Loucy (cell line): ENCODE results near the gene PRH1.

Experiments
- H2AFZ ChIP-seq: fragments of 200-600 bp; sonication (generic); 2 replicates; pipeline ENCODE4 v1.6.0; 2016; ENCODE audit warnings: antibody characterized with exemption, mild to moderate bottlenecking, low read length, moderate library complexity
- H3F3A ChIP-seq: fragments of 200-600 bp; 2 replicates; pipeline ENCODE4 v1.6.0; 2016; ENCODE audit warnings: antibody characterized with exemption, low read depth, mild to moderate bottlenecking
- H3K27me3 ChIP-seq: fragments of 200-600 bp; sonication (generic); 2 replicates; pipeline ENCODE4 v1.6.1; 2014; ENCODE audit warnings: low read length, mild to moderate bottlenecking; ENCODE audit not compliant: insufficient read depth, poor library complexity, severe bottlenecking
- H3K36me3 ChIP-seq: fragments of 200-600 bp; sonication (generic); 2 replicates; pipeline ENCODE4 v1.6.1; 2016; ENCODE audit warnings: low read length; ENCODE audit not compliant: insufficient read depth
- H3K4me1 ChIP-seq: fragments of 200-600 bp; sonication (generic); 2 replicates; pipeline ENCODE4 v1.5.1; 2014; ENCODE audit warnings: low read length, mild to moderate bottlenecking; ENCODE audit not compliant: insufficient read depth, poor library complexity, severe bottlenecking
- H3K4me2 ChIP-seq: fragments of 200-600 bp; sonication (generic); 2 replicates; pipeline ENCODE4 v1.6.0; 2014; ENCODE audit warnings: antibody characterized with exemption, low read length, low read depth, mild to moderate bottlenecking; ENCODE audit not compliant: poor library complexity, severe bottlenecking
- H3K4me3 ChIP-seq: fragments of 200-600 bp; sonication (generic); 2 replicates; pipeline ENCODE4 v1.5.1; 2014; ENCODE audit warnings: low read length, mild to moderate bottlenecking, mixed read lengths; ENCODE audit not compliant: poor library complexity, severe bottlenecking
- H3K79me2 ChIP-seq: fragments of 200-600 bp; sonication (generic); 2 replicates; pipeline ENCODE4 v1.6.1; 2014; ENCODE audit warnings: low read length; ENCODE audit not compliant: insufficient read depth
- H3K9ac ChIP-seq: fragments of 200-600 bp; sonication (generic); 2 replicates; pipeline ENCODE4 v1.6.0; 2014; ENCODE audit warnings: mild to moderate bottlenecking, low read depth, low read length, moderate library complexity; ENCODE audit not compliant: poor library complexity, severe bottlenecking
- H3K9me2 ChIP-seq: fragments of 200-600 bp; sonication (generic); replicated peaks from 2 replicates; pipeline ENCODE4 v1.6.1; 2016; ENCODE audit warnings: low read depth, low read length, mixed read lengths
- H3K9me3 ChIP-seq: fragments of 200-600 bp; sonication (generic); 2 replicates; pipeline ENCODE4 v1.6.1; 2014; ENCODE audit warnings: mild to moderate bottlenecking, antibody characterized with exemption, low read length, low read depth; ENCODE audit not compliant: insufficient read depth
- H4K20me1 ChIP-seq: fragments of 200-600 bp; sonication (generic); 2 replicates; pipeline ENCODE4 v1.6.0; 2014; ENCODE audit warnings: antibody characterized with exemption, low read length, mild to moderate bottlenecking; ENCODE audit not compliant: insufficient read depth, poor library complexity, severe bottlenecking
- CTCF ChIP-seq: fragments of 200-600 bp; sonication (generic); conservative IDR thresholded peaks from 2 replicates; pipeline ENCODE4 v1.5.1; 2014; ENCODE audit warnings: mild to moderate bottlenecking, antibody characterized with exemption, low read length
- EZH2phosphoT487 ChIP-seq: fragments of 200-600 bp; IDR thresholded peaks from 2 replicates; pipeline ENCODE4 v1.6.1; 2018; ENCODE audit warnings: antibody characterized with exemption, mild to moderate bottlenecking, moderate library complexity, borderline replicate concordance

Gene PRH1

GRCh38 chr12:10884086-10884725 lies at the start of gene PRH1:
Gene PRH1 (minus strand): TSS chr12:10884255. CDS start chr12:10884217, 38 bp downstream.
- no peak within 1 kb of the TSS for H3K4me3 ChIP-seq
- H3K9me3 ChIP-seq: no peaks in the 10 kb centered on the region
- no peaks in the 10 kb centered on the region for H3K79me2 ChIP-seq
- no peak within 1 kb of the TSS for H2AFZ ChIP-seq
- no peaks in the 10 kb centered on the region for H3K27me3 ChIP-seq
- H3F3A ChIP-seq: no peaks in the 10 kb centered on the region
- H3K4me1 ChIP-seq: no peaks in the 10 kb centered on the region
- no peaks in the 10 kb centered on the region for H4K20me1 ChIP-seq
- H3K9me2 ChIP-seq: no peaks in the 10 kb centered on the region
- no peak within 1 kb of the TSS for H3K9ac ChIP-seq
- TF ChIP-seq EZH2phosphoT487 (no peak), CTCF (no peak)
- H3K4me2 ChIP-seq: no peak within 1 kb of the TSS
- H3K36me3 ChIP-seq: no peaks in the 10 kb centered on the region

- no peaks in the 10 kb centered on the region for H3K27me3 ChIP-seq
- no peaks in the 10 kb centered on the region for H3K9me2 ChIP-seq
- no peaks in the 10 kb centered on the region for H3K79me2 ChIP-seq
- no peaks in the 10 kb centered on the region for H3K9me3 ChIP-seq
- H3F3A ChIP-seq: no peaks in the 10 kb centered on the region
- no peak for TF ChIP-seq EZH2phosphoT487
- no peak for TF ChIP-seq CTCF
- no peak within 1 kb of the TSS for H3K4me3 ChIP-seq
- no peak within 1 kb of the TSS for H3K4me2 ChIP-seq
- no peaks in the 10 kb centered on the region for H3K36me3 ChIP-seq
- no peak within 1 kb of the TSS for H2AFZ ChIP-seq
- H3K9ac ChIP-seq: no peak within 1 kb of the TSS
- H3K4me1 ChIP-seq: no peaks in the 10 kb centered on the region
- H4K20me1 ChIP-seq: no peaks in the 10 kb centered on the region
Measured at GRCh38 chr12:10928746-10929286, 44.8 kb upstream of the PRH1 start, which contains the start of gene PRH2. Gene PRH2 (plus strand): TSS chr12:10929236. CDS start chr12:10929274, 38 bp downstream.

- Histone ChIP-seq H3K9me3 (no peaks in the 10 kb centered on the region), H3K4me2 (no peak overlapping the region), H3K4me3 (no peak overlapping the region), H3F3A (no peaks in the 10 kb centered on the region), H3K27me3 (no peaks in the 10 kb centered on the region), H3K4me1 (no peaks in the 10 kb centered on the region), H3K79me2 (no peaks in the 10 kb centered on the region), H4K20me1 (no peaks in the 10 kb centered on the region), H2AFZ (no peak overlapping the region), H3K9me2 (no peaks in the 10 kb centered on the region), H3K36me3 (no peaks in the 10 kb centered on the region), H3K9ac (no peak overlapping the region)
- TF ChIP-seq CTCF: no peak
- TF ChIP-seq EZH2phosphoT487: no peak
Measured at GRCh38 chr12:10926269-10926668, 42.2 kb upstream of the PRH1 start.
